GM23338 (cell line): ENCODE results near the gene ASS1. TPM values are rescaled to one million over a fixed set of nuclear protein-coding genes. Genes with fewer than 3 reads are reported as not detected.
A peak's percentile ranks its signal among the peaks of the same experiment; 100 is the strongest.

Source experiments
- ATAC-seq: fragments of 200-7000 bp; cut with Tn5 transposase; 3 replicates; pipeline ENCODE4 v1.9.1; 2020
- DNase-seq: peaks from one replicate; pipeline ENCODE4 v3.0.0-alpha.2; 2015; ENCODE audit warnings: low spot score
- H2AFZ ChIP-seq: fragments of 200-600 bp; sonication (generic); 2 replicates; pipeline ENCODE4 v1.8.0; 2016; ENCODE audit warnings: antibody characterized with exemption, mild to moderate bottlenecking, moderate library complexity
- H3F3A ChIP-seq: fragments of 200-600 bp; sonication (generic); replicated peaks from 2 replicates; pipeline ENCODE4 v1.8.0; 2017; ENCODE audit warnings: antibody characterized with exemption, mixed run types, low read depth
- H3K27ac ChIP-seq: fragments of 200-600 bp; sonication (generic); 2 replicates; pipeline ENCODE4 v1.6.1; 2016; ENCODE audit warnings: low read depth
- H3K27me3 ChIP-seq: fragments of 200-600 bp; sonication (generic); 2 replicates; pipeline ENCODE4 v1.8.0; 2016; ENCODE audit warnings: mild to moderate bottlenecking, mixed run types, moderate library complexity; ENCODE audit not compliant: insufficient read depth
- H3K36me3 ChIP-seq: fragments of 200-600 bp; sonication (generic); 2 replicates; pipeline ENCODE4 v1.8.0; 2016; ENCODE audit warnings: mild to moderate bottlenecking; ENCODE audit not compliant: insufficient read depth
- H3K4me1 ChIP-seq: fragments of 200-600 bp; sonication (generic); 2 replicates; pipeline ENCODE4 v1.8.0; 2016; ENCODE audit warnings: mild to moderate bottlenecking, moderate library complexity; ENCODE audit not compliant: insufficient read depth
- H3K4me2 ChIP-seq: fragments of 200-600 bp; sonication (generic); 2 replicates; pipeline ENCODE4 v1.7.1; 2017; ENCODE audit warnings: mixed run types
- H3K4me3 ChIP-seq: fragments of 200-600 bp; sonication (generic); 2 replicates; pipeline ENCODE4 v1.6.1; 2016; ENCODE audit warnings: mixed run types
- H3K79me2 ChIP-seq: fragments of 200-600 bp; sonication (generic); replicated peaks from 2 replicates; pipeline ENCODE4 v1.8.0; 2017; ENCODE audit warnings: mild to moderate bottlenecking; ENCODE audit not compliant: insufficient read depth
- H3K9me2 ChIP-seq: fragments of 200-600 bp; sonication (generic); 2 replicates; pipeline ENCODE4 v1.8.0; 2017; ENCODE audit not compliant: insufficient read depth
- H4K20me1 ChIP-seq: fragments of 200-600 bp; sonication (generic); replicated peaks from 2 replicates; pipeline ENCODE4 v1.8.0; 2017; ENCODE audit warnings: mild to moderate bottlenecking; ENCODE audit not compliant: insufficient read depth
- H3K27ac Mint-ChIP-seq: 2 replicates; pipeline ENCODE4 v1.8.0; 2020; ENCODE audit warnings: inconsistent platforms, mild to moderate bottlenecking, moderate library complexity, mixed read lengths
- H3K27me3 Mint-ChIP-seq: 3 replicates; pipeline ENCODE4 v1.8.0; 2022; ENCODE audit warnings: low read depth, mild to moderate bottlenecking, moderate library complexity, mixed read lengths, inconsistent platforms; ENCODE audit not compliant: insufficient read depth, poor library complexity
- H3K36me3 Mint-ChIP-seq: 3 replicates; pipeline ENCODE4 v1.8.0; 2021; ENCODE audit warnings: low read depth, mild to moderate bottlenecking, inconsistent platforms, moderate library complexity, mixed read lengths
- H3K4me1 Mint-ChIP-seq: 3 replicates; pipeline ENCODE4 v1.8.0; 2020; ENCODE audit warnings: mild to moderate bottlenecking, inconsistent platforms, mixed read lengths
- H3K4me3 Mint-ChIP-seq: 3 replicates; pipeline ENCODE4 v1.8.0; 2021; ENCODE audit warnings: moderate library complexity, mild to moderate bottlenecking, inconsistent platforms, mixed read lengths
- H3K9me3 Mint-ChIP-seq: 3 replicates; pipeline ENCODE4 v1.8.0; 2020; ENCODE audit warnings: moderate library complexity, mild to moderate bottlenecking, inconsistent platforms, mixed read lengths
- CREB1 ChIP-seq: fragments of 250-450 bp; sonication (Bioruptor Pico); IDR thresholded peaks from 2 replicates; pipeline ENCODE4 v1.5.0; 2020; ENCODE audit warnings: low read depth, mild to moderate bottlenecking, moderate library complexity
- POLR2AphosphoS5 ChIP-seq: IDR thresholded peaks from 2 replicates; pipeline ENCODE4 v1.6.1; 2016; ENCODE audit warnings: antibody characterized with exemption, low read depth
- ZNF331 ChIP-seq: fragments of 250-450 bp; sonication (Bioruptor Pico); IDR thresholded peaks from 2 replicates; pipeline ENCODE4 v1.5.0; 2020; ENCODE audit warnings: low read depth, mild to moderate bottlenecking, moderate library complexity
- polyA plus RNA-seq: library from polyadenylated mRNA; unstranded; fragments of >200 nt; fragmentation: Nextera tagmentation; extraction: Ambion mirVana; gene quantifications from 2 replicates; pipeline ENCODE4 v1.2.1, GENCODE V29; 2016
- total RNA-seq: library from RNA; depleted of rRNA; stranded (reverse); fragments of >200 nt; shearing (Covaris generic); gene quantifications from 2 replicates; pipeline ENCODE4 v1.2.3, GENCODE V29; 2014
- TF ChIP-seq, protein P1 (sequence below): fragments of 250-450 bp; sonication (Bioruptor Pico); IDR thresholded peaks from 2 replicates; pipeline ENCODE4 v1.5.0; 2020; ENCODE audit warnings: mild to moderate bottlenecking, moderate library complexity

Gene ASS1
- total and polyA plus RNA-seq, 2 experiments from 2014 or later: 65.8 to 103 TPM

DNA sequence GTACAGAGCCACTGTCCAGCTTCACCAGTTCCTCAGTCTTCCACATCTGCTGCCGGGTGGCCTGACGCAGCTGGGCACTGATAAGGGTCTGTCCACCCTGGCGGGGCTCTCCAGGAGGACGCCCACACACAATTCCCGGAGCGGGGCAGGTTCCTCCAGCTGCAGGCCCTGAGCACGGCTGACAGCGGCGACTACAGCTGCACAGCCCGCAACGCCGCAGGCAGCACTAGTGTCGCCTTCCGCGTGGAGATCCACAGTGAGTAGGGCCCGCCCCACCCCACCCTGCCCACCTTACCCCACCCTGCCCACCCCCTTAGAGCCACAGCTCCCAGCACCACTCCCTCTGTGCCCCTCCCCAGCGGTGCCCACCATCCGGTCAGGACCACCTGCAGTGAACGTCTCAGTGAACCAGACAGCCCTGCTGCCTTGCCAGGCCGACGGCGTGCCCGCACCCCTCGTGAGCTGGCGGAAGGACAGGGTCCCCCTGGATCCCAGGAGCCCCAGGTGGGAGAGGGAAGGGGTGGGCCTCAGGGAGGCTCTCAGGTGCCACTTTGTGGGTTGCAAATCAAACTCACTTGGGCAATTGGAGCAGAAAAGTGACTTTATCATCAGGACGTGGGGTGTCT, 48.8 kb upstream of the ASS1 start (continued):
- TF ChIP-seq, protein P1, sequence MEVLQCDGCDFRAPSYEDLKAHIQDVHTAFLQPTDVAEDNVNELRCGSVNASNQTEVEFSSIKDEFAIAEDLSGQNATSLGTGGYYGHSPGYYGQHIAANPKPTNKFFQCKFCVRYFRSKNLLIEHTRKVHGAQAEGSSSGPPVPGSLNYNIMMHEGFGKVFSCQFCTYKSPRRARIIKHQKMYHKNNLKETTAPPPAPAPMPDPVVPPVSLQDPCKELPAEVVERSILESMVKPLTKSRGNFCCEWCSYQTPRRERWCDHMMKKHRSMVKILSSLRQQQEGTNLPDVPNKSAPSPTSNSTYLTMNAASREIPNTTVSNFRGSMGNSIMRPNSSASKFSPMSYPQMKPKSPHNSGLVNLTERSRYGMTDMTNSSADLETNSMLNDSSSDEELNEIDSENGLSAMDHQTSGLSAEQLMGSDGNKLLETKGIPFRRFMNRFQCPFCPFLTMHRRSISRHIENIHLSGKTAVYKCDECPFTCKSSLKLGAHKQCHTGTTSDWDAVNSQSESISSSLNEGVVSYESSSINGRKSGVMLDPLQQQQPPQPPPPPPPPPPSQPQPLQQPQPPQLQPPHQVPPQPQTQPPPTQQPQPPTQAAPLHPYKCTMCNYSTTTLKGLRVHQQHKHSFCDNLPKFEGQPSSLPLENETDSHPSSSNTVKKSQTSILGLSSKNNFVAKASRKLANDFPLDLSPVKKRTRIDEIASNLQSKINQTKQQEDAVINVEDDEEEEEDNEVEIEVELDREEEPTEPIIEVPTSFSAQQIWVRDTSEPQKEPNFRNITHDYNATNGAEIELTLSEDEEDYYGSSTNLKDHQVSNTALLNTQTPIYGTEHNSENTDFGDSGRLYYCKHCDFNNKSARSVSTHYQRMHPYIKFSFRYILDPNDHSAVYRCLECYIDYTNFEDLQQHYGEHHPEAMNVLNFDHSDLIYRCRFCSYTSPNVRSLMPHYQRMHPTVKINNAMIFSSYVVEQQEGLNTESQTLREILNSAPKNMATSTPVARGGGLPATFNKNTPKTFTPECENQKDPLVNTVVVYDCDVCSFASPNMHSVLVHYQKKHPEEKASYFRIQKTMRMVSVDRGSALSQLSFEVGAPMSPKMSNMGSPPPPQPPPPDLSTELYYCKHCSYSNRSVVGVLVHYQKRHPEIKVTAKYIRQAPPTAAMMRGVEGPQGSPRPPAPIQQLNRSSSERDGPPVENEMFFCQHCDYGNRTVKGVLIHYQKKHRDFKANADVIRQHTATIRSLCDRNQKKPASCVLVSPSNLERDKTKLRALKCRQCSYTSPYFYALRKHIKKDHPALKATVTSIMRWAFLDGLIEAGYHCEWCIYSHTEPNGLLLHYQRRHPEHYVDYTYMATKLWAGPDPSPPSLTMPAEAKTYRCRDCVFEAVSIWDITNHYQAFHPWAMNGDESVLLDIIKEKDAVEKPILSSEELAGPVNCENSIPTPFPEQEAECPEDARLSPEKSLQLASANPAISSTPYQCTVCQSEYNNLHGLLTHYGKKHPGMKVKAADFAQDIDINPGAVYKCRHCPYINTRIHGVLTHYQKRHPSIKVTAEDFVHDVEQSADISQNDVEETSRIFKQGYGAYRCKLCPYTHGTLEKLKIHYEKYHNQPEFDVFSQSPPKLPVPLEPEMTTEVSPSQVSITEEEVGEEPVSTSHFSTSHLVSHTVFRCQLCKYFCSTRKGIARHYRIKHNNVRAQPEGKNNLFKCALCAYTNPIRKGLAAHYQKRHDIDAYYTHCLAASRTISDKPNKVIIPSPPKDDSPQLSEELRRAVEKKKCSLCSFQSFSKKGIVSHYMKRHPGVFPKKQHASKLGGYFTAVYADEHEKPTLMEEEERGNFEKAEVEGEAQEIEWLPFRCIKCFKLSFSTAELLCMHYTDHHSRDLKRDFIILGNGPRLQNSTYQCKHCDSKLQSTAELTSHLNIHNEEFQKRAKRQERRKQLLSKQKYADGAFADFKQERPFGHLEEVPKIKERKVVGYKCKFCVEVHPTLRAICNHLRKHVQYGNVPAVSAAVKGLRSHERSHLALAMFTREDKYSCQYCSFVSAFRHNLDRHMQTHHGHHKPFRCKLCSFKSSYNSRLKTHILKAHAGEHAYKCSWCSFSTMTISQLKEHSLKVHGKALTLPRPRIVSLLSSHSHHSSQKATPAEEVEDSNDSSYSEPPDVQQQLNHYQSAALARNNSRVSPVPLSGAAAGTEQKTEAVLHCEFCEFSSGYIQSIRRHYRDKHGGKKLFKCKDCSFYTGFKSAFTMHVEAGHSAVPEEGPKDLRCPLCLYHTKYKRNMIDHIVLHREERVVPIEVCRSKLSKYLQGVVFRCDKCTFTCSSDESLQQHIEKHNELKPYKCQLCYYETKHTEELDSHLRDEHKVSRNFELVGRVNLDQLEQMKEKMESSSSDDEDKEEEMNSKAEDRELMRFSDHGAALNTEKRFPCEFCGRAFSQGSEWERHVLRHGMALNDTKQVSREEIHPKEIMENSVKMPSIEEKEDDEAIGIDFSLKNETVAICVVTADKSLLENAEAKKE (CRISPR knock-in tag): no peak
- no peak for TF ChIP-seq CREB1 (CRISPR knock-in tag)
- no peak for TF ChIP-seq ZNF331 (CRISPR knock-in tag)

DNA sequence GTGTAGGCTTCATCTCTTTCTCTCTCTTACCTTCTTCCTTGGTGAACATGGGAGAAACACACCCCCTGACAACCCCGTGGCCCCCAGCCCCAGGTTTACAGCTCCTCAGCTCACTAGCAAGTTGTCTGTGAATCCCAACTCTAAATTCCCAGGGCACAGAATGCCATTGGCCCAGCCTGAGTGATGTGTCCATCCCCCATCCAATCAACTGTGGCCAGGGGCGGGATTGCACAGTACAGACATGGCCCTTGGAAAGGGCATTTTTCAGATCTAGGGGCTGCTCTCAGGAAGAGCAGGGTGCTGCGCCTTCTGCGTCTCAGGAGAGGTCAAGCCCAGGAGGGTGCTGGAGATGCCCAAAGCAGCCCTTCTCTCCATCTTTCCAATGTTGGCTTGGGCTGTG, 48.2 kb upstream of the ASS1 start:
- Mint-ChIP-seq H3K36me3 (peaks cover 8% of the 10 kb centered on the region; the same call in 1 of the 3 replicates), H3K27ac (no peak overlapping the region)
- ATAC-seq: peak; percentile 31; the same call in 2 of the 3 replicates

More for the DNA sequence above, 48.2 kb upstream of the ASS1 start:
- Histone ChIP-seq H3K27me3 (no peaks in the 10 kb centered on the region), H3K4me1 (no peaks in the 10 kb centered on the region), H3F3A (no peaks in the 10 kb centered on the region), H3K79me2 (no peaks in the 10 kb centered on the region), H3K27ac (no peak overlapping the region), H3K4me3 (no peak overlapping the region), H3K4me2 (no peak overlapping the region), H4K20me1 (no peaks in the 10 kb centered on the region), H3K36me3 (no peaks in the 10 kb centered on the region), H2AFZ (no peak overlapping the region), H3K9me2 (no peaks in the 10 kb centered on the region)
- H3K4me3 Mint-ChIP-seq: no peak overlapping the region
- peaks cover 7% of the 10 kb centered on the region for H3K27me3 Mint-ChIP-seq
- H3K9me3 Mint-ChIP-seq: no peaks in the 10 kb centered on the region
- no peak for TF ChIP-seq POLR2AphosphoS5
- peaks cover 4% of the 10 kb centered on the region for H3K4me1 Mint-ChIP-seq
- DNase-seq: no peak
